ENCODE results near the gene C5orf15. TPM values are rescaled to one million over a fixed set of nuclear protein-coding genes. Genes with fewer than 3 reads are reported as not detected.

C5orf15 gene
- total RNA-seq, 1 donor from 2014 or later, result 41.7 TPM

GRCh38 chr5:133967698-133968203, 674 bp downstream of the C5orf15 start:
- peaks cover 45% of the 10 kb centered on the region for H3K4me1 Mint-ChIP-seq (ENCODE audit: low read depth)
- H3K27ac Mint-ChIP-seq (ENCODE audit: unreplicated experiment), result peak overlapping the region; percentile 97
- no peaks in the 10 kb centered on the region for H3K27me3 Mint-ChIP-seq (ENCODE audit: low read depth)
- DNase-seq (ENCODE audit: low spot score), result no peak
- TF ChIP-seq CTCF (IDR thresholded peaks at IDR 0.05), result no peak
- H3K36me3 Mint-ChIP-seq (ENCODE audit: low read depth), result peaks cover 8% of the 10 kb centered on the region
- peak overlapping the region; percentile 97 for H3K4me3 Mint-ChIP-seq (ENCODE audit: unreplicated experiment)
- peaks cover 6% of the 10 kb centered on the region for H3K9me3 Mint-ChIP-seq (ENCODE audit: low read depth)

GRCh38 chr5:133967124-133967523, 1.3 kb downstream of the C5orf15 start:
- TF ChIP-seq CTCF (IDR thresholded peaks at IDR 0.05), result peak; percentile 11
- H3K9me3 Mint-ChIP-seq (ENCODE audit: low read depth), result peaks cover 6% of the 10 kb centered on the region
- no peaks in the 10 kb centered on the region for H3K27me3 Mint-ChIP-seq (ENCODE audit: low read depth)
- H3K27ac Mint-ChIP-seq (ENCODE audit: unreplicated experiment), result peak overlapping the region; percentile 97
- no peak for DNase-seq (ENCODE audit: low spot score)
- H3K4me3 Mint-ChIP-seq (ENCODE audit: unreplicated experiment), result peak overlapping the region; percentile 97
- peaks cover 6% of the 10 kb centered on the region for H3K36me3 Mint-ChIP-seq (ENCODE audit: low read depth)
- H3K4me1 Mint-ChIP-seq (ENCODE audit: low read depth), result peaks cover 51% of the 10 kb centered on the region

- DNase-seq (ENCODE audit: low spot score), result no peak
- H3K36me3 Mint-ChIP-seq (ENCODE audit: low read depth), result peaks cover 2% of the 10 kb centered on the region
- no peak overlapping the region for H3K27ac Mint-ChIP-seq (ENCODE audit: unreplicated experiment)
- TF ChIP-seq CTCF (IDR thresholded peaks at IDR 0.05), result no peak
- peaks cover 6% of the 10 kb centered on the region for H3K9me3 Mint-ChIP-seq (ENCODE audit: low read depth)
- H3K4me1 Mint-ChIP-seq (ENCODE audit: low read depth), result peaks cover 55% of the 10 kb centered on the region
- no peak overlapping the region for H3K4me3 Mint-ChIP-seq (ENCODE audit: unreplicated experiment)
- H3K27me3 Mint-ChIP-seq (ENCODE audit: low read depth), result no peaks in the 10 kb centered on the region
Measured at GRCh38 chr5:133966090-133966489, 2.3 kb downstream of the C5orf15 start.

- DNase-seq (ENCODE audit: low spot score), result no peak
- peaks cover 6% of the 10 kb centered on the region for H3K9me3 Mint-ChIP-seq (ENCODE audit: low read depth)
- no peaks in the 10 kb centered on the region for H3K27me3 Mint-ChIP-seq (ENCODE audit: low read depth)
- H3K27ac Mint-ChIP-seq (ENCODE audit: unreplicated experiment), result peak overlapping the region; percentile 84
- H3K4me3 Mint-ChIP-seq (ENCODE audit: unreplicated experiment), result no peak overlapping the region
- no peak for TF ChIP-seq CTCF (IDR thresholded peaks at IDR 0.05)
- peaks cover 7% of the 10 kb centered on the region for H3K36me3 Mint-ChIP-seq (ENCODE audit: low read depth)
- peaks cover 50% of the 10 kb centered on the region for H3K4me1 Mint-ChIP-seq (ENCODE audit: low read depth)
Measured at GRCh38 chr5:133963493-133964128, 4.8 kb downstream of the C5orf15 start.

GRCh38 chr5:133962801-133963476, 5.5 kb downstream of the C5orf15 start:
- Mint-ChIP-seq H3K27ac (ENCODE audit: unreplicated experiment) (peak overlapping the region; percentile 84), H3K4me3 (ENCODE audit: unreplicated experiment) (peak overlapping the region; percentile 27), H3K27me3 (ENCODE audit: low read depth) (no peaks in the 10 kb centered on the region), H3K36me3 (ENCODE audit: low read depth) (peaks cover 7% of the 10 kb centered on the region), H3K4me1 (ENCODE audit: low read depth) (peaks cover 48% of the 10 kb centered on the region), H3K9me3 (ENCODE audit: low read depth) (peaks cover 6% of the 10 kb centered on the region)
- no peak for TF ChIP-seq CTCF (IDR thresholded peaks at IDR 0.05)
- no peak for DNase-seq (ENCODE audit: low spot score)

Measured in chondrocyte (in vitro differentiated cells).